Measurements from ENCODE around the gene APLP1.
"Not testable (repeated sequence)": the region's sequence is repeated elsewhere in the genome, so short reads cannot be mapped to it uniquely, and the experiment has no call there.

The APLP1 gene

DNA sequence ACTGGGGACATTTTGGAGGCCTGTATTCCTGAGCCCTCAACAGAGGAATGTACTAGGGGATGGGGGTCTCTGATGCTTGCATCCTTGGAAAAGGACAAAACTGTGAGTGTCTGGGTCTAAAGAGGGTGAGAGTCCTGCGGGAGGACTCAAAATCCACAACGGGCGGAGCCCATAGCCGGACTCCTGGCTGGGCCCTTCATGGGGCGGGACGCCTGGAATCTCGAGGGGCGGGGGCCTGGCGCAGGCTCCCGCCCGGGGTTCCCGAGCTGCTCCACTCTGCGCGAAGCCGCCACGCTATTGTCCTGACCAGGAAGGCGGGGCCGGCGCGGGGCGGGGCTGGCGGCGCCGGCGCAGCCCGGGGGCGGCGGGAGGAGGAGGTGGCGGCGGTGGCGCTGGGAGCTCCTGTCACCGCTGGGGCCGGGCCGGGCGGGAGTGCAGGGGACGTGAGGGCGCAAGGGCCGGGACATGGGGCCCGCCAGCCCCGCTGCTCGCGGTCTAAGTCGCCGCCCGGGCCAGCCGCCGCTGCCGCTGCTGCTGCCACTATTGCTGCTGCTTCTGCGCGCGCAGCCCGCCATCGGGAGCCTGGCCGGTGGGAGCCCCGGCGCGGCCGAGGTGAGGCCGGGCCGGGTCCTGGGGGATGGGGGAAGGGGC is at the start of gene APLP1:
APLP1 (plus strand) TSS at position 403 of the 651 bp plus-strand sequence; CDS start at position 466, 63 bp downstream.
- Histone ChIP-seq H2AFZ (ENCODE audit: low read length, unreplicated experiment) (peak within 1 kb of the TSS; percentile 60), H3K4me3 (ENCODE audit: low read depth, low read length) (peak within 1 kb of the TSS; percentile 79), H3K79me2 (ENCODE audit: control insufficient read depth, insufficient read depth, low read length, unreplicated experiment) (no peaks in the 10 kb centered on the region), H3K27me3 (ENCODE audit: insufficient read depth, low read length) (0 out of 2 replicates have a peak, but pooled peaks cover 7% of the 10 kb centered on the region), H3K4me1 (ENCODE audit: control insufficient read depth, insufficient read depth, low read length, unreplicated experiment) (peaks cover 6% of the 10 kb centered on the region), H3K36me3 (ENCODE audit: insufficient read depth, low read length) (no peaks in the 10 kb centered on the region), H3K27ac (ENCODE audit: low read depth, low read length) (no peak within 1 kb of the TSS)

DNA sequence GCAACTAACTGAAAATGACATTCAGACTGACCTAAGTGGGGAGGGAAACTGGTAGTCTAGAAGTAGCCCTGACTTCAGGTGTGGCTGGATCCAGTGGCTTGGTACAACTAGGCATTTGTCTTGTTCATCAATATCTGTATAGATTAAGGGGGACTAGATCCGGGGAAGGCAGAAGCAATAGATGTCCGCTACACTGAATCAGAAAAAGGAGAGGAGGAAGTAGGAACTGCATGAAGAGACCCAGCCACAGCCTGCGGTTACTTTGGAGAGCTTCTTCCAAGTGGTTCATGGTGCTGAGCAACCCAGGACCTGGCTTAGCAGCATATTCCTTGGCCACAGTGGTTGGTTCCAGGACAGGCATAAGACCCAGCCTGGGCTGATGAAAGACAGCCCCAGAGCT is 45.8 kb upstream of the APLP1 start:
- Histone ChIP-seq H3K4me3 (ENCODE audit: low read depth, low read length) (no peak overlapping the region), H2AFZ (ENCODE audit: low read length, unreplicated experiment) (no peak overlapping the region), H3K4me1 (ENCODE audit: control insufficient read depth, insufficient read depth, low read length, unreplicated experiment) (no peaks in the 10 kb centered on the region), H3K27me3 (ENCODE audit: insufficient read depth, low read length) (peaks cover 23% of the 10 kb centered on the region), H3K79me2 (ENCODE audit: control insufficient read depth, insufficient read depth, low read length, unreplicated experiment) (no peaks in the 10 kb centered on the region), H3K36me3 (ENCODE audit: insufficient read depth, low read length) (no peaks in the 10 kb centered on the region), H3K27ac (ENCODE audit: low read depth, low read length) (no peak overlapping the region)

DNA sequence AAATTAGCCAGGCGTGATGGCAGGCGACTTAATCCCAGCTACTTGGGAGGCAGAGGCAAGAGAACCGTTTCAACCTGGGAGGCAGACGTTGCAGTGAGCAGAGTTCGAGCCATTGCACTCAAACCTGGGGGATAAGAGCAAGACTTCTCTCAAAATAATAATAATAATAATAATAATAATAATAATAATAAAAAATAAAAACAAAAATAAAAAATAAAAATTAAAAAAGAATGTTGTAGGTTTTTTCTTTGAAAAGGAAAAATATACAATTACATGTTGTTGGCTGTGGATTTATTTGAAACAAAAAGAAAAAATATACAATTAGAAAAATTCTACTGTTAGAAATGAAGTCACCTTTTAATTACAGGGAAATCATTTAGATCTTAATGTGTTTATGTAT is 44.2 kb upstream of the APLP1 start:
- H3K4me1 ChIP-seq (ENCODE audit: control insufficient read depth, insufficient read depth, low read length, unreplicated experiment) = no peaks in the 10 kb centered on the region
- H3K4me3 ChIP-seq (ENCODE audit: low read depth, low read length) = no peak overlapping the region
- no peak overlapping the region for H2AFZ ChIP-seq (ENCODE audit: low read length, unreplicated experiment)
- H3K36me3 ChIP-seq (ENCODE audit: insufficient read depth, low read length) = no peaks in the 10 kb centered on the region
- peaks cover 23% of the 10 kb centered on the region for H3K27me3 ChIP-seq (ENCODE audit: insufficient read depth, low read length)
- H3K79me2 ChIP-seq (ENCODE audit: control insufficient read depth, insufficient read depth, low read length, unreplicated experiment) = no peaks in the 10 kb centered on the region
- no peak overlapping the region for H3K27ac ChIP-seq (ENCODE audit: low read depth, low read length)

DNA sequence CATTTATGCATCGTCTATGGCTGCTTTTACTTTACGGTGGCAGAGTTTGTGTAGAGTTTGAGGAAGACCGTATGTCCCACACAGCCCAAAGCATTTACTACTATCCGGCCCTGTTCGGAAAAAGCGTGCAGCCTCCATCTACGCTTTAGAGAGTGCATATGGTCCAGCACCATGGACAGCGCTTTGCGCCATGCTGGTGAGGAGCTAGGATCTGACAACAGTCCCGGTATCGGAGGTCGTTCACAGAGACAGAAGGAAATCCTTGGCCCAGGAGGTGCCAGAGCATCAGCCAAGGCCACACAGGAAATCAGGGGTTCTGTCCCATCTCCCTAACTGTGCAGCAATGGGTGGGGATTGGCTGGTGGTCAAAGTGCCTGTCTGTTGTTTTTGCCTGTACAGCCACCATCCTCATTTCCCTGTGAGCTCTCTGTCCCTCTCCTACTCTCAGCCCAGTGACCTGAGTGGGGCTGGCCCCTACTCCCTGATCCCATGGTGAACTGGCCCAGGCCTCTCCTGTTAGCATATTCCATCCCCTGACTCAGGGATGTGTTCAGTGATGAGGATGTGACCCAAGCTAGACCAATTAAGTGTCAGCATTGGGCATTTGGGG is 39.6 kb upstream of the APLP1 start:
- H3K4me1 ChIP-seq (ENCODE audit: control insufficient read depth, insufficient read depth, low read length, unreplicated experiment) = no peaks in the 10 kb centered on the region

DNA sequence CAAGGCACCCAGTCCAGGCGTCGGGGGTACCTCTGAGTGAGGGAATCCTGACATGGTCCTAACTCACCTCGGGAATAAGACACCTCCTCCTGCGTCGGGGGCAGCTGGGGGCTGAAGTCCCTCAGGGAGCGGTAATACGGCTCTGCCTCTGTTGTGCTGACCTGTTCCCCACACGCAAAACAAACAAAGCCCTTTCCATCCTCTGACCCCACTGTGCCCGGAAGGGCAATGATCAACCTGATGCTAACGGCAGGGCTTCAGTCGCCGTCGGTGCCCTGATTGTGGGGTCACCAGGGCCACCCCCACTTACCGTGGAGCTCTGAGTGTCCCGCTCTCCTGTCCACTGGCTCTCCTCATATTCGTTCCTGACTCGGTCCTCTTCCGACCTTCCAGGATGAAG is 37.4 kb upstream of the APLP1 start:
- H3K27ac ChIP-seq (ENCODE audit: low read depth, low read length) = no peak overlapping the region
- H3K27me3 ChIP-seq (ENCODE audit: insufficient read depth, low read length) = peaks cover 50% of the 10 kb centered on the region
- no peak overlapping the region for H2AFZ ChIP-seq (ENCODE audit: low read length, unreplicated experiment)
- no peaks in the 10 kb centered on the region for H3K36me3 ChIP-seq (ENCODE audit: insufficient read depth, low read length)
- no peaks in the 10 kb centered on the region for H3K79me2 ChIP-seq (ENCODE audit: control insufficient read depth, insufficient read depth, low read length, unreplicated experiment)
- H3K4me3 ChIP-seq (ENCODE audit: low read depth, low read length) = no peak overlapping the region
- H3K4me1 ChIP-seq (ENCODE audit: control insufficient read depth, insufficient read depth, low read length, unreplicated experiment) = no peaks in the 10 kb centered on the region

More for the DNA sequence above, 39.6 kb upstream of the APLP1 start:
- Histone ChIP-seq H3K79me2 (ENCODE audit: control insufficient read depth, insufficient read depth, low read length, unreplicated experiment) (no peaks in the 10 kb centered on the region), H3K4me3 (ENCODE audit: low read depth, low read length) (no peak overlapping the region), H3K27ac (ENCODE audit: low read depth, low read length) (no peak overlapping the region), H3K36me3 (ENCODE audit: insufficient read depth, low read length) (no peaks in the 10 kb centered on the region), H2AFZ (ENCODE audit: low read length, unreplicated experiment) (no peak overlapping the region), H3K27me3 (ENCODE audit: insufficient read depth, low read length) (peaks cover 49% of the 10 kb centered on the region)

DNA sequence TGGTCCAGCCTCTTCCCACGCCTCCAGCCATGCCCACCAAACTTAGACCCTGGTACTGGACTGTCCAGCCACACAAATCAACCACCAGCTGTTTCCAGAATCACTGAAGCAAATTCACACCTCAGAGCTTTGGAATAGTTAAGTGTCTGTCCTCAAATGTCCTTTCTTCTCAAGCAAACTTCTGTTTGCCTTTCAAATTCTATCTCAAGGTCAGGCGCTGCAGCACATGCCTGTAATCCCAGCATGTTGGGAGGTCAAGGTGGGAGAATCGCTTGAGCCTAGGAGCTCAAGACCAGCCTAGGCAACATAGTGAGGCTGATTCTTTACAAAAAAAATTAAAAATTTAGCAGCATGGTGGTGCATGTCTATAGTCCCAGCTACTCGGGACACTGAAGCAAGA is 36.3 kb upstream of the APLP1 start:
- no peaks in the 10 kb centered on the region for H3K79me2 ChIP-seq (ENCODE audit: control insufficient read depth, insufficient read depth, low read length, unreplicated experiment)
- H3K36me3 ChIP-seq (ENCODE audit: insufficient read depth, low read length) = no peaks in the 10 kb centered on the region
- no peak overlapping the region for H3K27ac ChIP-seq (ENCODE audit: low read depth, low read length)
- H2AFZ ChIP-seq (ENCODE audit: low read length, unreplicated experiment) = no peak overlapping the region
- no peaks in the 10 kb centered on the region for H3K4me1 ChIP-seq (ENCODE audit: control insufficient read depth, insufficient read depth, low read length, unreplicated experiment)
- H3K4me3 ChIP-seq (ENCODE audit: low read depth, low read length) = no peak overlapping the region
- H3K27me3 ChIP-seq (ENCODE audit: insufficient read depth, low read length) = peaks cover 48% of the 10 kb centered on the region

DNA sequence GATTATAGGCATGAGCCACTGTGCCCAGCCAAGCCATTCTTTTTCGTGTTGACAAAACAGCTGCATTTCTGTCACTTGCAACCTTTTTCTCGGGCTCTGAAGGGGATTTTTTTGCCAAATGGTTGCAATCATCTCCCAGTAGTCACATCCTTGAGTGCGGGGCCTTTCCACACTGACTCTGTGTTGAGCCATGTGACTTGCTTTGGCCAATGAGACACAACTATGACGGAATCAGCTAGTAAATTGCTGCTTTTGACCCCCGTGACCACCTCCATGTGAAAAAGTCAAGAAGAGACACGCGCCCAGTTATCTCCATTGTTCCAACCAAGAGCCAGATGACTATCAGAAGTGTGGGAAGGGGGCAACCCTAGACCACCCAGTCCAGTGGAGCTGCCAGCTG is 34.4 kb upstream of the APLP1 start:
- H3K27ac ChIP-seq (ENCODE audit: low read depth, low read length) = no peak overlapping the region
- peaks cover 48% of the 10 kb centered on the region for H3K27me3 ChIP-seq (ENCODE audit: insufficient read depth, low read length)
- no peaks in the 10 kb centered on the region for H3K79me2 ChIP-seq (ENCODE audit: control insufficient read depth, insufficient read depth, low read length, unreplicated experiment)
- no peak overlapping the region for H2AFZ ChIP-seq (ENCODE audit: low read length, unreplicated experiment)
- H3K36me3 ChIP-seq (ENCODE audit: insufficient read depth, low read length) = no peaks in the 10 kb centered on the region
- H3K4me1 ChIP-seq (ENCODE audit: control insufficient read depth, insufficient read depth, low read length, unreplicated experiment) = no peaks in the 10 kb centered on the region
- no peak overlapping the region for H3K4me3 ChIP-seq (ENCODE audit: low read depth, low read length)

DNA sequence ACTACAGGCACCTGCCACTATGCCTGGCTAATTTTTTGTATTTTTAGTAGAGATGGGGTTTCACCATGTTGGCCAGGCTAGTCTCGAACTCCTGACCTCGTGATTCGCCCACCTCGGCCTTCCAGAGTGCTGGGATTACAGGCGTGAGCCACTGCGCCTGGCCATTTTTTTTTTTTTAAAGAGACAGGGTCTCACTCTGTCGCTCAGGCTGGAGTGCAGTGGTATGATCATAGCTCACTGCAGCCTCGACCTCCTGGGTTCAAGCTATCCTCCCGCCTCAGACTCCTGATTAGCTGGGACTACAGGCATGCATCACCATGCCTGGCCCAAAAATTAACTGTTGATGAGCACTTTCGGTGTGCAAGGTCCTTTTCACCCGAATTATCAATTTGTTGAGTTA is 32.3 kb upstream of the APLP1 start:
- not testable (repeated sequence) for H3K79me2 ChIP-seq (ENCODE audit: control insufficient read depth, insufficient read depth, low read length, unreplicated experiment)
- peaks cover 36% of the 10 kb centered on the region for H3K27me3 ChIP-seq (ENCODE audit: insufficient read depth, low read length)

DNA sequence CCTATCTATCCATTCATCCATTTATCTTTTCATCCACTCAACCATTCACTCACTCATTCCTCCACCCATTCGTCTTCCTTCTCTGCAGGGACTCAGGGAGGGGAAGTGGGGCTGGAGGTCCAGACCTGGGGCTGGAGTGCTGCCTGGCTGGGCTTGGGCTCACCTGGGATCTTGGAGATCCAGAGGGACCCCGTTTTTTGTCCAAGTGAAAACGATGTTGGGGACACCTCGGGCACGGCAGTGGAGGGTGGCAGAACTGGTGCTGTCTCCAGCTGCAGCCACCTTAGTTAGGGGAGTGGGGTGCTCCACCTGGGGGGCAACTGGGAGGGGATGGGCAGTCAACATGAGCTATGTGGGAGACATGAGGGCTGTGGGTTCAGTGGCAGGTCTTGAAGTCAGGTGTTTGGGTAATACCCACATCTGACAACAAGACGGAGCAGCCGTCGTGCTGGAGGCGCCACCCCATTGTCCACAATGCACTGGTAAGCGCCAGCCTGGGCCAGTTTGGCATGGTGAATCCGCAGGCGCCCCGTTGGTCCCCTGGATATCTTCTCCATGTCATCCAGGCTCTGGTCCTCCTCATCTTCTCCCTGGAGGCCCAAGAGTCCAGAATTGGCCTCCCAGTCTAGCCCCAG is 26.3 kb upstream of the APLP1 start:
- no peaks in the 10 kb centered on the region for H3K36me3 ChIP-seq (ENCODE audit: insufficient read depth, low read length)
- H3K27me3 ChIP-seq (ENCODE audit: insufficient read depth, low read length) = peaks cover 43% of the 10 kb centered on the region
- no peaks in the 10 kb centered on the region for H3K79me2 ChIP-seq (ENCODE audit: control insufficient read depth, insufficient read depth, low read length, unreplicated experiment)
- no peak overlapping the region for H3K4me3 ChIP-seq (ENCODE audit: low read depth, low read length)
- no peak overlapping the region for H3K27ac ChIP-seq (ENCODE audit: low read depth, low read length)
- H3K4me1 ChIP-seq (ENCODE audit: control insufficient read depth, insufficient read depth, low read length, unreplicated experiment) = no peaks in the 10 kb centered on the region
- no peak overlapping the region for H2AFZ ChIP-seq (ENCODE audit: low read length, unreplicated experiment)

More for the DNA sequence above, 32.3 kb upstream of the APLP1 start:
- not testable (repeated sequence) for H3K4me1 ChIP-seq (ENCODE audit: control insufficient read depth, insufficient read depth, low read length, unreplicated experiment); H3K27ac ChIP-seq (ENCODE audit: low read depth, low read length); H3K36me3 ChIP-seq (ENCODE audit: insufficient read depth, low read length); H3K4me3 ChIP-seq (ENCODE audit: low read depth, low read length); H2AFZ ChIP-seq (ENCODE audit: low read length, unreplicated experiment)

DNA sequence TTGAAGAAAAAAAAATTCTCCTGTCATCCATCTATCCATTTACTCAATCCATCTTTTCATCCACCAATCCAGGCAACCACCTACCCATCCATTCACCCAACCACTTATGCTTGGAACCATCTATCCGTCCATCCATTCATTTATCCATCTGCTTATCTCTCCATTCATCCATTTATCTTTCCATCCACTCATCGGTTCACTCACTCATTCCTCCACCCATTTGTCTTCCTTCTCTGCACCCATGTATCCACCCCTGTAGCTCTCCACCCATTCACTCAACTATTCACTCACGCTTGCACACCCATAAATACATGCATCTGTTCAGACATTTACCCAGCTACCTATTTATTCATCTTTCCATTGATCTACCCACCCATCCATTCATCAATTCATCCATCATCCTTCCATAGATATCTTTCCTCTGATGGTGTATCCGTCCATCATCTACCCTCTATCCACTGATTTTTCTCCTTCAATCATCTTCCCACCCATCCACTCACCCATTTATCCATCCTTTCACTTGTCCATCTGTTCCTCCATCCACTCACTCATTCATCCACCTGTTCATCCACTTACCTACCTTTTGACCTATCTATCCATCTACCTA is 25.6 kb upstream of the APLP1 start:
- Histone ChIP-seq H2AFZ (ENCODE audit: low read length, unreplicated experiment) (no peak overlapping the region), H3K4me1 (ENCODE audit: control insufficient read depth, insufficient read depth, low read length, unreplicated experiment) (no peaks in the 10 kb centered on the region), H3K36me3 (ENCODE audit: insufficient read depth, low read length) (no peaks in the 10 kb centered on the region), H3K27me3 (ENCODE audit: insufficient read depth, low read length) (peaks cover 44% of the 10 kb centered on the region), H3K27ac (ENCODE audit: low read depth, low read length) (no peak overlapping the region), H3K79me2 (ENCODE audit: control insufficient read depth, insufficient read depth, low read length, unreplicated experiment) (no peaks in the 10 kb centered on the region), H3K4me3 (ENCODE audit: low read depth, low read length) (no peak overlapping the region)

Data from ACC112 (cell line).